OCI-LY3 (cell line): ENCODE data around the gene TNS1.
"Not testable (repeated sequence)": the region's sequence is repeated elsewhere in the genome, so short reads cannot be mapped to it uniquely, and the experiment has no call there.

Source experiments
- H2AFZ ChIP-seq: fragments of 200-600, 300-600 bp; shearing (Covaris generic); 2 replicates; pipeline ENCODE4 v1.6.0; 2014; ENCODE audit warnings: antibody characterized with exemption, low read depth, low read length
- H3K27ac ChIP-seq: fragments of 200-600, 300-600 bp; sonication (generic); 2 replicates; pipeline ENCODE4 v1.5.1; 2014; ENCODE audit warnings: mild to moderate bottlenecking, low read length, moderate library complexity, mixed read lengths
- H3K27me3 ChIP-seq: fragments of 200-600, 300-600 bp; sonication (generic); 2 replicates; pipeline ENCODE4 v1.6.1; 2014; ENCODE audit warnings: low read depth, low read length, mixed read lengths
- H3K36me3 ChIP-seq: fragments of 200-600, 300-600 bp; sonication (generic); replicated peaks from 2 replicates; pipeline ENCODE3; 2014; ENCODE audit warnings: low read depth, low read length, mixed read lengths
- H3K4me1 ChIP-seq: fragments of 300-600, 200-600 bp; sonication (generic); 2 replicates; pipeline ENCODE4 v1.6.1; 2014; ENCODE audit warnings: low read length, mixed read lengths
- H3K4me2 ChIP-seq: fragments of 200-600, 300-600 bp; sonication (generic); 2 replicates; pipeline ENCODE4 v1.6.1; 2014; ENCODE audit warnings: low read length, mixed read lengths
- H3K4me3 ChIP-seq: fragments of 300-600, 200-600 bp; sonication (generic); 2 replicates; pipeline ENCODE4 v1.5.1; 2014; ENCODE audit warnings: antibody characterized with exemption, mild to moderate bottlenecking, low read length, moderate library complexity
- H3K79me2 ChIP-seq: fragments of 300-600, 200-600 bp; shearing (Covaris generic); 2 replicates; pipeline ENCODE4 v1.6.1; 2014; ENCODE audit warnings: mild to moderate bottlenecking, low read length, mixed read lengths
- H3K9ac ChIP-seq: fragments of 300-600, 200-600 bp; shearing (Covaris generic); 2 replicates; pipeline ENCODE4 v1.6.0; 2014; ENCODE audit warnings: mild to moderate bottlenecking, low read length, moderate library complexity
- H3K9me3 ChIP-seq: fragments of 200-600, 300-600 bp; shearing (Covaris generic); 2 replicates; pipeline ENCODE4 v1.6.1; 2014; ENCODE audit warnings: low read length, mixed read lengths; ENCODE audit not compliant: insufficient read depth
- H4K20me1 ChIP-seq: fragments of 200-600, 300-600 bp; sonication (generic); 2 replicates; pipeline ENCODE4 v1.6.1; 2016; ENCODE audit warnings: low read length, mixed read lengths; ENCODE audit not compliant: insufficient read depth
- CTCF ChIP-seq: fragments of 200-600, 300-600 bp; sonication (generic); IDR thresholded peaks from 2 replicates; pipeline ENCODE4 v1.5.1; 2014; ENCODE audit warnings: antibody characterized with exemption, low read length, low read depth
- EZH2phosphoT487 ChIP-seq: fragments of 200-600 bp; shearing (Covaris generic); IDR thresholded peaks from 2 replicates; pipeline ENCODE4 v1.6.1; 2018; ENCODE audit warnings: antibody characterized with exemption, mixed run types, low read depth

The TNS1 gene

GRCh38 chr2:217809736-217810135, 193.1 kb downstream of the TNS1 start:
- TF ChIP-seq EZH2phosphoT487: no peak
- no peak for TF ChIP-seq CTCF
- Histone ChIP-seq H3K27me3 (no peaks in the 10 kb centered on the region), H3K4me1 (peaks cover 6% of the 10 kb centered on the region), H4K20me1 (no peaks in the 10 kb centered on the region), H3K36me3 (no peaks in the 10 kb centered on the region), H2AFZ (no peak overlapping the region), H3K79me2 (no peaks in the 10 kb centered on the region), H3K4me3 (no peak overlapping the region), H3K4me2 (no peak overlapping the region), H3K9me3 (no peaks in the 10 kb centered on the region), H3K27ac (no peak overlapping the region), H3K9ac (no peak overlapping the region)

DNA sequence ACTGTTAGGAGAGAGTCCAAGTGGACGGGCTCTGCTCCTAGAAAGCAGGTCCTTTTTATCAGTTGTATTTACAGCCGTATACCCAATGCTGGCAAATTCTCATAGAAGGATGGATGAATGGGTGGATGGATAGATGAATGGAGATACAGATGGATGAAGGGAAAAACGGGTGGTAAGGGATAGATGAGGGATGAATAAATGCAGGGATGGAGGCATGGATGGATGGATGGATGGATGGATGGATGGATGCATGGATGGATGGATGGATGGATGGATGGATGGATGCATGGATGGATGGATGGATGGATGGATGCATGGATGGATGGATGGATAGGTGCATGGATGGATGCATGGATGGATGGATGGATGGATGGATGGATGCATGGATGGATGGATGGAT, 193.8 kb downstream of the TNS1 start:
- H3K4me1 ChIP-seq, H3K4me3 ChIP-seq, H4K20me1 ChIP-seq, H3K79me2 ChIP-seq, H3K9me3 ChIP-seq, H3K27me3 ChIP-seq, H3K9ac ChIP-seq, H3K36me3 ChIP-seq, H3K4me2 ChIP-seq, H2AFZ ChIP-seq, H3K27ac ChIP-seq: not testable (repeated sequence)

- H4K20me1 ChIP-seq: no peaks in the 10 kb centered on the region
- no peaks in the 10 kb centered on the region for H3K79me2 ChIP-seq
- no peaks in the 10 kb centered on the region for H3K27me3 ChIP-seq
- H3K4me1 ChIP-seq: peaks cover 6% of the 10 kb centered on the region
- TF ChIP-seq EZH2phosphoT487 (no peak), CTCF (no peak)
- H3K9ac ChIP-seq: no peak overlapping the region
- no peak overlapping the region for H3K4me2 ChIP-seq
- H3K4me3 ChIP-seq: no peak overlapping the region
- H3K36me3 ChIP-seq: no peaks in the 10 kb centered on the region
- H3K9me3 ChIP-seq: no peaks in the 10 kb centered on the region
- no peak overlapping the region for H2AFZ ChIP-seq
- H3K27ac ChIP-seq: no peak overlapping the region
Measured at GRCh38 chr2:217808326-217808725, 194.5 kb downstream of the TNS1 start.

GRCh38 chr2:217807753-217808152, 195.0 kb downstream of the TNS1 start:
- TF ChIP-seq EZH2phosphoT487 (no peak), CTCF (no peak)
- Histone ChIP-seq H3K9me3 (no peaks in the 10 kb centered on the region), H2AFZ (no peak overlapping the region), H3K4me2 (no peak overlapping the region), H3K36me3 (no peaks in the 10 kb centered on the region), H3K79me2 (no peaks in the 10 kb centered on the region), H3K27ac (no peak overlapping the region), H4K20me1 (no peaks in the 10 kb centered on the region), H3K4me3 (no peak overlapping the region), H3K4me1 (peaks cover 6% of the 10 kb centered on the region), H3K9ac (no peak overlapping the region), H3K27me3 (no peaks in the 10 kb centered on the region)

DNA sequence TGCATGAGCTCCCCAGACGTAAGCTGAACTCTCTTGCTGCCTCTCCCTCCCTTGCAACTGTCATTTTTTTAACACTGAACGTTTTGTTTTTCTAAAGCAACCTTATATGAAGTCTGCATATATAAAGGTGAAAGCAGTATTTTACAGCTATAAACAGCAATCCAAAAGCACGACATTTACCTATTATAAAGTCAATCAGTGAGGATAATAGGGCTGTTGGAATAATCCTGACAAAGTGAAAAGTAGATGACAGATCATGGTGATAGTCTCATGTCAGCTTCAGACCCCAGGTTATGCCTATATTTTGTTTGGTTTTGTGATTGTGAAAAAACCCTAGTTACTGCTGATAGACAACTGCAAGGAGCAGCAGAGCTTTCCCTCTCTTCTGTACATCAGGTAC, 195.8 kb downstream of the TNS1 start:
- no peak overlapping the region for H3K4me2 ChIP-seq
- H3K27ac ChIP-seq: no peak overlapping the region
- no peak for TF ChIP-seq EZH2phosphoT487
- TF ChIP-seq CTCF: no peak
- H3K4me1 ChIP-seq: peaks cover 6% of the 10 kb centered on the region
- H3K36me3 ChIP-seq: no peaks in the 10 kb centered on the region
- H4K20me1 ChIP-seq: no peaks in the 10 kb centered on the region
- no peaks in the 10 kb centered on the region for H3K79me2 ChIP-seq
- no peaks in the 10 kb centered on the region for H3K27me3 ChIP-seq
- no peaks in the 10 kb centered on the region for H3K9me3 ChIP-seq
- no peak overlapping the region for H2AFZ ChIP-seq
- no peak overlapping the region for H3K4me3 ChIP-seq
- no peak overlapping the region for H3K9ac ChIP-seq
